Stomach smooth muscle (tissue), 2 donors: ENCODE data around the gene VPS11.

Source experiments
- H3K27ac ChIP-seq: one replicate; pipeline ENCODE4 v1.7.0; 2013; ENCODE audit warnings: mild to moderate bottlenecking, low read length, inconsistent platforms
- H3K27me3 ChIP-seq, 2 donors: one replicate each; pipeline ENCODE4 v1.7.0; 2013; ENCODE audit warnings: low read length in 2 of 2; ENCODE audit not compliant: insufficient read depth in 2 of 2, control insufficient read depth in 1 of 2
- H3K36me3 ChIP-seq, 2 donors: one replicate each; pipeline ENCODE4 v1.7.0; 2013; ENCODE audit warnings: low read length in 2 of 2; ENCODE audit not compliant: control insufficient read depth in 2 of 2, insufficient read depth in 2 of 2
- H3K4me1 ChIP-seq: one replicate; pipeline ENCODE4 v1.7.0; 2013; ENCODE audit warnings: low read length; ENCODE audit not compliant: control insufficient read depth, insufficient read depth
- H3K4me3 ChIP-seq, 2 donors: one replicate each; pipeline ENCODE4 v1.7.0; 2013; ENCODE audit warnings: low read length in 2 of 2
- H3K9ac ChIP-seq, 2 donors: one replicate each; pipeline ENCODE4 v1.7.0; 2013; ENCODE audit warnings: low read length in 2 of 2, mild to moderate bottlenecking in 1 of 2
- H3K9me3 ChIP-seq, 2 donors: one replicate each; pipeline ENCODE4 v1.7.0; 2013; ENCODE audit warnings: low read length in 2 of 2; ENCODE audit not compliant: control insufficient read depth in 2 of 2
- donor health status: healthy.
- donor health status: Pancreatic carcinoma.

Gene VPS11

DNA sequence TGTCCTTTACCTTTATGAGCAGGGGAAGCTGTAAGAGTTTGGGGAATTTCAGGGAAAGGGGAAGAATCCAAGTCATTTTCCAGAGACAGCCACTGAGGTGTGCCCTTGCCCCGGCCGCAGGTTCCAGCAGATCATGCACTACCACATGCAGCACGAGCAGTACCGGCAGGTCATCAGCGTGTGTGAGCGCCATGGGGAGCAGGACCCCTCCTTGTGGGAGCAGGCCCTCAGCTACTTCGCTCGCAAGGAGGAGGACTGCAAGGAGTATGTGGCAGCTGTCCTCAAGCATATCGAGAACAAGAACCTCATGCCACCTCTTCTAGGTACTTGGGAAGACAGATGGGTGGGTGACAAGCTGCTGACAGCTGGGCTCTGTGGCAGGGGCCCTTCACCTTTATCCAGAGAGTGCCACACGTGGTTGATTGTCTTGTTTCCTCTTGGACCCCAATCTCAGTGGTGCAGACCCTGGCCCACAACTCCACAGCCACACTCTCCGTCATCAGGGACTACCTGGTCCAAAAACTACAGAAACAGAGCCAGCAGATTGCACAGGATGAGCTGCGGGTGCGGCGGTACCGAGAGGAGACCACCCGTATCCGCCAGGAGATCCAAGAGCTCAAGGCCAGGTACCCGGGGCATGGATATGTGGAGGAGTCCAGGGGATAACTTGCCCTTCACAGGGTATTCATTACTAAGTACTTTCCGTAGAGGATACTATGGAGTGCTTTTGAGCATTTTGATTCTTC is 11.2 kb downstream of the VPS11 start:
- no peaks in the 10 kb centered on the region for H3K27me3 ChIP-seq
- H3K4me1 ChIP-seq: no peaks in the 10 kb centered on the region
- H3K9ac ChIP-seq: no peak overlapping the region
- H3K9me3 ChIP-seq: no peaks in the 10 kb centered on the region
- H3K4me3 ChIP-seq: no peak overlapping the region
- H3K27ac ChIP-seq: no peak overlapping the region
- H3K36me3 ChIP-seq: peaks cover 44 to 49% of the 10 kb centered on the region in 2 donors

DNA sequence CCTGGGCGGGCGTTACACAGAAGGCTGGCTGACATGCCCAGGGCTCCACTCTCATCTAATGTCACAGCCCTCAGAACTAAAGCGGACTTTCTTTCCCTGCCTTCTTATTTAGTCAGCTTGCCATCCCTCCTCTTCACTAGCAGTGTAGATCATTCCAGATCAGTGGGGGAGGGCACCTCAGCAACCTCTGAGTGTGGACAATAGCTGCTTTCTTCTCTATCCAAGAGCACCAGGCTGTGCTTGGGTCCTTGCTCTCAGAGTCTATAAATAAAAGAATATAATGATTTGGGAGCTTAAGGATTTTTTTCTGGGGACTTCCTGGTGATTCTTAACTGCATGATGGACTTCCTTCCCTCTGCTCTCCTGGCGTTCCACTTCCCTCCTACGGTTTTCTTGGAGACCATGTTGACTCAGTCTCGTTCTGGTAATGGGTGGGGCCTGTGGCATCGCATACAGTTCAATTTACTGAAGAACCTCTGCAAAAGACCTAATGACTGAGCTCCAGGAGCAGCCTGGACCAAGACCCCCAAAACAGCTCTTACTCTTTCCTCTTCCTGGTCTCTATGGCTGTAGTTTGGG is 14.2 kb downstream of the VPS11 start:
- peaks cover 13% of the 10 kb centered on the region for H3K4me1 ChIP-seq
- H3K27ac ChIP-seq: no peak overlapping the region
- no peak overlapping the region for H3K9ac ChIP-seq
- H3K4me3 ChIP-seq: no peak overlapping the region
- H3K36me3 ChIP-seq: peaks cover 41 to 45% of the 10 kb centered on the region in 2 donors
- no peaks in the 10 kb centered on the region for H3K27me3 ChIP-seq
- H3K9me3 ChIP-seq: no peaks in the 10 kb centered on the region

DNA sequence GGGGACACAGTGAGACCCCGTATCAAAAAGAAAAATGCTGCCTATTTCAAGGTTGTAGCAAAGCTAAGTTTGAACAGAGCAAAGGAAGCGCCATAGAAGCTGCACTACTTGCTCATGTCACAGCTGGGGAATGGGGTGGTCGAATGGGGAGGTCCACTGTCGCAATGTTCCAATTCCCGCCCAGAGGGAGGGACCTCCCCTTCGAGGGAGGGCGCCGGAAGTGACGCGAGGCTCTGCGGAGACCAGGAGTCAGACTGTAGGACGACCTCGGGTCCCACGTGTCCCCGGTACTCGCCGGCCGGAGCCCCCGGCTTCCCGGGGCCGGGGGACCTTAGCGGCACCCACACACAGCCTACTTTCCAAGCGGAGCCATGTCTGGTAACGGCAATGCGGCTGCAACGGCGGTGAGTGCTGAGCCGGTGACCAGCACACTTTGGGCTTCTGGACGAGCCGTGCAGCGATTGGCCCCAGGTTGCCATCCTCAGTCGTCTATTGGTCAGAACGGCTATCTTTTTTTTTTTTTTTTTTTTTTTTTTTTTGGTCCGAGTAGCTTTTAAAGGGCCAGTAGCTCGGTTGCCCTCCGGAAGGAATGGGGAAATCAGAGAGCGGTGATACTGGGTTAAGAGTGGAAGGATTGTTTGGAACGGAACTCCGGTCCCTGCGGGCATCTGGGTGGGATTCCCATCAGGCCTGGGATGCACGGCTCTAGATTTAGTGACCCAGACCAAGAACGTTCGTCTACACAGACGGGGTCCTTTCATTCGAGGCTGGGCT is 17.2 kb downstream of the VPS11 start, which contains the start of gene HMBS:
Gene HMBS, plus strand, starts transcription at position 219 of the 774 bp plus-strand sequence. Its CDS starts 153 bp downstream, at position 372.
- Histone ChIP-seq H3K4me3 (peak within 1 kb of the TSS; percentile 87 to 98), H3K4me1 (peaks cover 18% of the 10 kb centered on the region), H3K36me3 (peaks cover 13 to 18% of the 10 kb centered on the region in 2 donors), H3K27me3 (no peaks in the 10 kb centered on the region), H3K9ac (peak within 1 kb of the TSS; percentile 79 to 88), H3K27ac (peak within 1 kb of the TSS; percentile 82), H3K9me3 (no peaks in the 10 kb centered on the region)

DNA sequence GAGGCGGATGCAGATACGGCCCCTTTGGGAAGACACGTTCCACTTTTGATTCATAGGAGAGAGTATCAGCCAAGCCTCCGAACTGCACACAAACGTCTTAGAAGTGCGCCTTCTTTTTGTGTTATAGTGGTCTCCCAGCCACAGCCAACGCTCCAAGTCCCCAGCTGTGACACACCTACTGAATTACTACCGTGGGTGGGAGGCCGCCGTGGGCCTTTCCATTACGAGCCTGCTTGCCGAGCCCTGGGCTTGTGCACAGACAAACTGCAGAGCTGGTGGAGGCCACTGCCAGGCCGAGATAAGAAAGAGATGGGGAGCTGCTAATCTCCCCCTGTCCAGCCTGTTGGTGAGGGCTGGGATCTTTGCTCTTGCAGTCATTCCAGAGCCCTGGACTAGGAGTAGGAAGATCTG is 17.8 kb downstream of the VPS11 start:
- H3K27me3 ChIP-seq: no peaks in the 10 kb centered on the region
- peak overlapping the region; percentile 82 for H3K27ac ChIP-seq
- no peaks in the 10 kb centered on the region for H3K9me3 ChIP-seq
- H3K4me3 ChIP-seq: peak overlapping the region; percentile 87 to 98
- peak overlapping the region; percentile 79 to 88 for H3K9ac ChIP-seq
- peaks cover 18% of the 10 kb centered on the region for H3K4me1 ChIP-seq
- peaks cover 12 to 17% of the 10 kb centered on the region in 2 donors for H3K36me3 ChIP-seq

DNA sequence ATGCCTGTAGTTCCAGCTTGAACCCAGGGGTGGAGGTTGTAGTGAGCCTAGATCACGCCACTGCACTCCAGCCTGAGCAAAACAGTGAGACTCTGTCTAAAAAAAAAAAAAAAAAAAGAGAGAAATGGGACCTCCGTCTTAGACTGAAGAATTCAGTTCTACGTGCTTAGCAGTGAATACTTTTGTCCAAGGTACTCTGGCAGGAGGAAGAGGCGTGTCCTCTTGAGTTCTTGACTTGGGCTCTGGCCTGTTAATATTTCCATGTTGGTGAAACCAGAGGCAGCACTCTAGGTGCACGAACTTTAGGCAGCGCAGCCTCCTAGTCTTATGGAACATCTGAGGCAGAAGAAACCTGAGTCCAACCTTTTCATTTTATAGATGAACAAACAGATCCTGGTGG is 19.5 kb downstream of the VPS11 start:
- H3K36me3 ChIP-seq: peaks cover 2 to 4% of the 10 kb centered on the region in 2 donors
- H3K27ac ChIP-seq: no peak overlapping the region
- H3K27me3 ChIP-seq: no peaks in the 10 kb centered on the region
- no peaks in the 10 kb centered on the region for H3K9me3 ChIP-seq
- no peak overlapping the region for H3K4me3 ChIP-seq
- H3K9ac ChIP-seq: no peak overlapping the region
- H3K4me1 ChIP-seq: peaks cover 20% of the 10 kb centered on the region

DNA sequence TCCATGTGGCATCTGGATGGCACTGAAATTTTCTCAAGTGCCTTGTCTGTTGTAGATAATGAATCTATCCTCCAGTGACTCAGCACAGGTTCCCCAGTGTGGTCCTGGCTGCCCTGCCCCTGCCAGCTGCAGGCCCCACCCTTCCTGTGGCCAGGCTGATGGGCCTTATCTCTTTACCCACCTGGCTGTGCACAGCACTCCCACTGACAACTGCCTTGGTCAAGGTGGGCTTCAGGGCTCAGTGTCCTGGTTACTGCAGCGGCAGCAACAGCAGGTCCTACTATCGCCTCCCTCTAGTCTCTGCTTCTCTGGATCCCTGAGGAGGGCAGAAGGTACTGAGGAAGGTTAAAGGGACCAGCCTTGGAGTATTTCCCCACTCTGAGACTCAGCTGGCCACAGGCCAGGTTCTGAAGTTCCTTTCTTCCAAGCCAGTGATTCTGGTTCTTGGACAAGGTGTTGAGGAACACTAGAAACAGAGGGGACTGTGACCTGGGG is 20.2 kb downstream of the VPS11 start:
- H3K9ac ChIP-seq: no peak overlapping the region
- no peaks in the 10 kb centered on the region for H3K9me3 ChIP-seq
- no peak overlapping the region for H3K27ac ChIP-seq
- H3K27me3 ChIP-seq: no peaks in the 10 kb centered on the region
- no peak overlapping the region for H3K4me3 ChIP-seq
- H3K4me1 ChIP-seq: peaks cover 26% of the 10 kb centered on the region
- peaks cover 4 to 9% of the 10 kb centered on the region in 2 donors for H3K36me3 ChIP-seq

DNA sequence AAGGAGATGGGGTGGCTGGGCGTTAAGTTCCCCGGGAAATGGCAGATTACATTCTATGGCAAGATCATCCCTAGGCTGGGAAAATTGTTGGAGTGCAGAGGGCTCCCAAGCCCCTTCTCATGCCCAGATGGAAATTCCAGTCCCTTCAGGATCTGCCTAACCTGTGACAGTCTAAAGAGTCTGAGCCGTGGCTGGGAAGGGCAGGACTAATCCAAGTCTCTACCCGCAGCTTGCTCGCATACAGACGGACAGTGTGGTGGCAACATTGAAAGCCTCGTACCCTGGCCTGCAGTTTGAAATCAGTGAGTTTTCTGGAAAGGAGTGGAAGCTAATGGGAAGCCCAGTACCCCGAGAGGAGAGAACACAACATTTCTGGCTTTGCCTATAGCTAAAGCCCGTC is 20.8 kb downstream of the VPS11 start:
- Histone ChIP-seq H3K4me1 (peaks cover 32% of the 10 kb centered on the region), H3K36me3 (peaks cover 7 to 9% of the 10 kb centered on the region in 2 donors), H3K9ac (no peak overlapping the region), H3K9me3 (no peaks in the 10 kb centered on the region), H3K27ac (no peak overlapping the region), H3K27me3 (no peaks in the 10 kb centered on the region), H3K4me3 (no peak overlapping the region)

DNA sequence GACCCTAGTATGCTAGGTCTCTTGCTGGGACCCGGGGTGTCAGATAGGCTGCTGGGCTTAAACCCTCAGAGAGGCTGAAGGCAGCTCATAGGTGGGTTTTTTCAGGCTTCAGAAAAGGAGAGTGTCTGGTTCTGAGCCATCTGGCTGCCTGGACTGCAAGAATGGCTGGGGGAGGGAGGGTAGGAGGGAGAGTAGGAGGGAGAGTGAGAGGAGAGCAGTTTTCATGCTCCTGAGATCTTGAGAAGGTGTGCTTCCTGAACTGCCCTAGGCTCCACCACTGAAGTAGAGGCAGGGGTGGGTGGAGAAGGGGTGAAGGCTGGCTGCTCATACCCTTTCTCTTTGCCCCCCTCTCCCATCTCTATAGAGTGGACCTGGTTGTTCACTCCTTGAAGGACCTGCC is 21.7 kb downstream of the VPS11 start:
- peaks cover 7 to 9% of the 10 kb centered on the region in 2 donors for H3K36me3 ChIP-seq
- no peak overlapping the region for H3K27ac ChIP-seq
- H3K27me3 ChIP-seq: no peaks in the 10 kb centered on the region
- peaks cover 41% of the 10 kb centered on the region for H3K4me1 ChIP-seq
- H3K4me3 ChIP-seq: no peak overlapping the region
- no peaks in the 10 kb centered on the region for H3K9me3 ChIP-seq
- H3K9ac ChIP-seq: no peak overlapping the region

DNA sequence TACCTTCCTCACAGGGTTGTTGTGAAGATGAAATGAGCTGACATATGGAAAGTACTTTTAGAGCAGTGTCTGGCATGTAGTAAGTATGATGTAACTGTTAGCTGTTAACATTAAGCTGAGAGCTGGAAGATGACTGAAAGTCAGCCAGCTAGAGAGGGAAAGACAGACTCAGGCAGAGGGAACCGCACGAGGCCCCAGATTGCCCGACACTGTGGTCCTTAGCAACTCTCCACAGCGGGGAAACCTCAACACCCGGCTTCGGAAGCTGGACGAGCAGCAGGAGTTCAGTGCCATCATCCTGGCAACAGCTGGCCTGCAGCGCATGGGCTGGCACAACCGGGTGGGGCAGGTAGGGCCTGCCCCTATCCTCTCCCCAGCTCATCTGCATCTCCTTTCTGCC is 23.6 kb downstream of the VPS11 start:
- Histone ChIP-seq H3K9ac (peak overlapping the region; percentile 7 to 37), H3K4me1 (peaks cover 37% of the 10 kb centered on the region), H3K27ac (no peak overlapping the region), H3K36me3 (peaks cover 7 to 9% of the 10 kb centered on the region in 2 donors), H3K9me3 (no peaks in the 10 kb centered on the region), H3K4me3 (no peak overlapping the region), H3K27me3 (no peaks in the 10 kb centered on the region)

DNA sequence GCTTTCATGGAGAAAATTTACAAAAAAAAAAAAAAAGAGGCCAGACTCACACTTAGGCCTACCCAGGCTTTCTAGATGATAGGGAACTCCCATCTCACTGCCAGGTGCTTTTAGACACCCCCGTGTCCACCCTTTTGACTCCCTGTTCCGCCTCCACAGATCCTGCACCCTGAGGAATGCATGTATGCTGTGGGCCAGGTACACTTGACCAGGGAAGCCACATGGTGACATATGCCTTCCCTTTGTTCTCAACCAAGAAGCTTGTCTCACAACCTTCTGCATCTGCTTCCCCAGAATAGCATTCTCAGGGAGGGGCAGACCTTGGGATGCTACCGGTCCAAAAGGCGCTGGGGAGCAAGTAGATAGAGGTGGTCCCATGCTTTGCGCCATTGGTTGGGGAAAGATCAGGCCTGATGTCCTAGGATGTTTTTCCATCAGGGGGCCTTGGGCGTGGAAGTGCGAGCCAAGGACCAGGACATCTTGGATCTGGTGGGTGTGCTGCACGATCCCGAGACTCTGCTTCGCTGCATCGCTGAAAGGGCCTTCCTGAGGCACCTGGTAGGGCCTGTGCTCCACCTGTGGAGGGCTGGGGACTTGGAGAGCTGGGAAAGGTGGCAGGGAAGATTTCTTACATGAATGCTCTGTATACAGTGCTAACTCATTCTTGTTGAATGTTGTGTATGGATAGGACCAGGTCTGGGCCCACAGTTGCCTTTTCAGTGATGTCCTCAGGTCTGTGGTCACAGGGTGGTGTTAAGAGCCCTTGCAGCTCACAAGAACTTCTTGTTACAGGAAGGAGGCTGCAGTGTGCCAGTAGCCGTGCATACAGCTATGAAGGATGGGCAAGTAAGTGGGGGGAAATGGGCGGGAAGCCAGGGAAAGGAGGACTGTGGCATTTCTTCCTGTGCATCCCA is 24.6 kb downstream of the VPS11 start:
- Histone ChIP-seq H3K9ac (peak overlapping the region; percentile 69 to 88), H3K4me1 (peaks cover 36% of the 10 kb centered on the region), H3K36me3 (peaks cover 15 to 19% of the 10 kb centered on the region in 2 donors), H3K27ac (peak overlapping the region; percentile 88), H3K27me3 (no peaks in the 10 kb centered on the region), H3K9me3 (no peaks in the 10 kb centered on the region), H3K4me3 (peak overlapping the region in 1 of 2 donors; percentile 3)
